K562 (cell line): ENCODE data around the gene CHCHD1. TPM values are rescaled to one million over a fixed set of nuclear protein-coding genes. Genes with fewer than 3 reads are reported as not detected.
A peak's percentile ranks its signal among the peaks of the same experiment; 100 is the strongest.

Experiments used
- DMBX1 ChIP-seq: fragments of 250-450 bp; sonication (Bioruptor Pico); IDR thresholded peaks from 2 replicates; pipeline ENCODE4 v1.8.0; 2022; ENCODE audit warnings: inconsistent platforms, mild to moderate bottlenecking, moderate library complexity, borderline replicate concordance
- ELF1 ChIP-seq: fragments of 200-800 bp; sonication (Bioruptor generic); IDR thresholded peaks from 2 replicates; pipeline ENCODE4 v1.6.1; 2016; ENCODE audit warnings: missing genetic modification characterization, missing compliant biosample characterization
- EP400 ChIP-seq: fragments of 450-650 bp; IDR thresholded peaks from 2 replicates; pipeline ENCODE4 v1.6.1; 2017; ENCODE audit warnings: antibody characterized with exemption, mild to moderate bottlenecking, moderate library complexity
- ESRRA ChIP-seq: fragments of 450-650 bp; IDR thresholded peaks from 2 replicates; pipeline ENCODE4 v1.6.1; 2014; ENCODE audit warnings: low read depth, mild to moderate bottlenecking, moderate library complexity, borderline replicate concordance
- FOXA3 ChIP-seq, 2 experiments: fragments of 450-650 bp in 1 of 2; sonication (generic) in 1 of 2; formaldehyde crosslinking; IDR thresholded peaks in 1 of 2; conservative IDR thresholded peaks in 1 of 2; 2 replicates each; pipeline versions ENCODE4 v1.4.0 to v1.8.0; 2020 to 2022; ENCODE audit warnings: mild to moderate bottlenecking in 2 of 2, missing genetic modification reagents in 1 of 2
- GABPB2 ChIP-seq: fragments of 250-450 bp; sonication (Bioruptor Pico); conservative IDR thresholded peaks from 2 replicates; pipeline ENCODE4 v1.5.1; 2021; ENCODE audit warnings: mild to moderate bottlenecking
- GATAD2B ChIP-seq: fragments of 450-650 bp; IDR thresholded peaks from 2 replicates; pipeline ENCODE4 v1.6.1; 2017; ENCODE audit warnings: mild to moderate bottlenecking, borderline replicate concordance
- IRF1 ChIP-seq: sonication (generic); formaldehyde crosslinking; IDR thresholded peaks from 2 replicates; pipeline ENCODE4 v1.8.0; 2022; ENCODE audit warnings: missing genetic modification reagents, mild to moderate bottlenecking, borderline replicate concordance
- KLF13 ChIP-seq: fragments of 450-650 bp; IDR thresholded peaks from 2 replicates; pipeline ENCODE4 v1.6.1; 2016; ENCODE audit warnings: missing genetic modification characterization, low read depth, mild to moderate bottlenecking, missing compliant biosample characterization, moderate library complexity, borderline replicate concordance
- LCOR ChIP-seq: sonication (generic); formaldehyde crosslinking; IDR thresholded peaks from 2 replicates; pipeline ENCODE4 v1.8.0; 2022; ENCODE audit warnings: mild to moderate bottlenecking, missing genetic modification reagents
- MTA2 ChIP-seq: fragments of 450-650 bp; IDR thresholded peaks from 2 replicates; pipeline ENCODE4 v1.6.1; 2016; ENCODE audit warnings: low read depth
- NR2C1 ChIP-seq, 2 experiments: fragments of 450-650 bp; IDR thresholded peaks; 2 replicates each; pipeline ENCODE4 v1.6.1; 2017; ENCODE audit warnings: mild to moderate bottlenecking in 2 of 2, antibody characterized with exemption in 1 of 2, inconsistent platforms in 1 of 2, missing compliant biosample characterization in 1 of 2, missing genetic modification characterization in 1 of 2
- NR2F6 ChIP-seq: fragments of 450-650 bp; formaldehyde crosslinking; IDR thresholded peaks from 2 replicates; pipeline ENCODE4 v1.4.0; 2020; ENCODE audit warnings: mild to moderate bottlenecking
- PHB2 ChIP-seq: fragments of 450-650 bp; IDR thresholded peaks from 2 replicates; pipeline ENCODE4 v1.6.1; 2017; ENCODE audit warnings: low read depth
- POLR2B ChIP-seq: fragments of 450-650 bp; IDR thresholded peaks from 2 replicates; pipeline ENCODE4 v1.6.1; 2018; ENCODE audit warnings: low read depth; ENCODE audit not compliant: partially characterized antibody
- SIRT6 ChIP-seq: IDR thresholded peaks from one replicate; pipeline ENCODE4 v1.6.1; 2012; ENCODE audit warnings: low read depth, mild to moderate bottlenecking, control low read depth, inconsistent platforms, low read length, moderate library complexity
- SMAD4 ChIP-seq: fragments of 250-450 bp; sonication (Bioruptor Pico); conservative IDR thresholded peaks from 2 replicates; pipeline ENCODE4 v1.8.0; 2021; ENCODE audit warnings: inconsistent platforms, mild to moderate bottlenecking, moderate library complexity
- STAG1 ChIP-seq: sonication (generic); formaldehyde crosslinking; IDR thresholded peaks from 2 replicates; pipeline ENCODE4 v1.5.0; 2020; ENCODE audit warnings: missing genetic modification reagents, borderline replicate concordance
- TEAD4 ChIP-seq, 2 experiments: sonication (generic) in 1 of 2; formaldehyde crosslinking in 1 of 2; IDR thresholded peaks; 2 replicates each; pipeline versions ENCODE4 v1.6.1 to v1.8.0; 2012 to 2022; ENCODE audit warnings: borderline replicate concordance in 1 of 2, inconsistent platforms in 1 of 2, low read length in 1 of 2, mild to moderate bottlenecking in 1 of 2, missing genetic modification reagents in 1 of 2
- ZKSCAN3 ChIP-seq: fragments of 250-450 bp; sonication (Bioruptor Pico); IDR thresholded peaks from 2 replicates; pipeline ENCODE4 v1.4.0; 2020
- polyA plus RNA-seq, 8 experiments: library from polyadenylated mRNA; depleted of rRNA in 4 of 8; stranded (reverse) in 5 of 8; unstranded in 3 of 8; fragments of >200 nt; fragmentation: Nextera tagmentation in 2 of 8; fragmentation: Illumina TruSeq in 1 of 8; extraction: Ambion mirVana in 2 of 8; extraction: Trizol in 1 of 8; gene quantifications; 2 replicates each; pipeline versions ENCODE4 v1.2.1 to v1.2.3, GENCODE V29; 2011 to 2014; ENCODE audit warnings: inconsistent platforms in 1 of 8, missing spikeins in 1 of 8
- total RNA-seq, 7 experiments: library from RNA; depleted of rRNA in 6 of 7; stranded (reverse); fragments of >200 nt in 6 of 7; fragmentation: Illumina TruSeq in 2 of 7; extraction: Trizol in 2 of 7; gene quantifications; 2 replicates each; pipeline versions ENCODE4 v1.2.1 to v1.2.3, GENCODE V29; 2011 to 2021; ENCODE audit warnings: low replicate concordance in 1 of 7
- TF ChIP-seq, protein P1 (sequence below): sonication (generic); formaldehyde crosslinking; IDR thresholded peaks from 2 replicates; pipeline ENCODE4 v1.8.0; 2022; ENCODE audit warnings: missing genetic modification reagents, mild to moderate bottlenecking, borderline replicate concordance
- TF ChIP-seq, protein P2 (sequence below): fragments of 250-450 bp; sonication (Bioruptor Pico); IDR thresholded peaks from 2 replicates; pipeline ENCODE4 v1.4.0; 2020; ENCODE audit warnings: mild to moderate bottlenecking, moderate library complexity

CHCHD1 gene
- total and polyA plus RNA-seq, 9 of the 15 experiments (the other 6 are each of a cell fraction or from before 2014, with no cell fraction given) = 52.9 to 126 (median 83.4) TPM

- TF ChIP-seq PHB2 (no peak), ESRRA (peak; percentile 77; the same call in 1 of the 2 replicates), IRF1 (CRISPR knock-in tag) (no peak), MTA2 (no peak), SMAD4 (CRISPR knock-in tag) (peak; percentile 54), DMBX1 (CRISPR knock-in tag) (peak; percentile 34; the same call in 1 of the 2 replicates), ZKSCAN3 (CRISPR knock-in tag) (no peak), NR2F6 (CRISPR knock-in tag) (no peak), SIRT6 (no peak), STAG1 (no peak), TEAD4 (IDR thresholded peaks at IDR 0.05; ENCODE audit: low read length) (no peak; the same call in 1 of the 2 replicates), TEAD4 (CRISPR knock-in tag; IDR thresholded peaks at IDR 0.05; ENCODE audit: borderline replicate concordance) (no peak), EP400 (peak; percentile 97), GATAD2B (peak; percentile 72; the same call in 1 of the 2 replicates), NR2C1 (IDR thresholded peaks at IDR 0.05) (peak; percentile 76), NR2C1 (tag; IDR thresholded peaks at IDR 0.05) (peak; percentile 79), GABPB2 (no peak), KLF13 (tag) (peak; percentile 89), LCOR (CRISPR knock-in tag) (peak; percentile 84), ELF1 (tag) (peak; percentile 97), FOXA3 (CRISPR knock-in tag; conservative IDR thresholded peaks at IDR 0.05 in 1 of 2, IDR thresholded peaks at IDR 0.05 in 1 of 2) (peak; percentile 56 to 86), POLR2B (peak; percentile 80)
- TF ChIP-seq, protein P1, sequence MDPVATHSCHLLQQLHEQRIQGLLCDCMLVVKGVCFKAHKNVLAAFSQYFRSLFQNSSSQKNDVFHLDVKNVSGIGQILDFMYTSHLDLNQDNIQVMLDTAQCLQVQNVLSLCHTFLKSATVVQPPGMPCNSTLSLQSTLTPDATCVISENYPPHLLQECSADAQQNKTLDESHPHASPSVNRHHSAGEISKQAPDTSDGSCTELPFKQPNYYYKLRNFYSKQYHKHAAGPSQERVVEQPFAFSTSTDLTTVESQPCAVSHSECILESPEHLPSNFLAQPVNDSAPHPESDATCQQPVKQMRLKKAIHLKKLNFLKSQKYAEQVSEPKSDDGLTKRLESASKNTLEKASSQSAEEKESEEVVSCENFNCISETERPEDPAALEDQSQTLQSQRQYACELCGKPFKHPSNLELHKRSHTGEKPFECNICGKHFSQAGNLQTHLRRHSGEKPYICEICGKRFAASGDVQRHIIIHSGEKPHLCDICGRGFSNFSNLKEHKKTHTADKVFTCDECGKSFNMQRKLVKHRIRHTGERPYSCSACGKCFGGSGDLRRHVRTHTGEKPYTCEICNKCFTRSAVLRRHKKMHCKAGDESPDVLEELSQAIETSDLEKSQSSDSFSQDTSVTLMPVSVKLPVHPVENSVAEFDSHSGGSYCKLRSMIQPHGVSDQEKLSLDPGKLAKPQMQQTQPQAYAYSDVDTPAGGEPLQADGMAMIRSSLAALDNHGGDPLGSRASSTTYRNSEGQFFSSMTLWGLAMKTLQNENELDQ (CRISPR knock-in tag) = no peak
- TF ChIP-seq, protein P2, sequence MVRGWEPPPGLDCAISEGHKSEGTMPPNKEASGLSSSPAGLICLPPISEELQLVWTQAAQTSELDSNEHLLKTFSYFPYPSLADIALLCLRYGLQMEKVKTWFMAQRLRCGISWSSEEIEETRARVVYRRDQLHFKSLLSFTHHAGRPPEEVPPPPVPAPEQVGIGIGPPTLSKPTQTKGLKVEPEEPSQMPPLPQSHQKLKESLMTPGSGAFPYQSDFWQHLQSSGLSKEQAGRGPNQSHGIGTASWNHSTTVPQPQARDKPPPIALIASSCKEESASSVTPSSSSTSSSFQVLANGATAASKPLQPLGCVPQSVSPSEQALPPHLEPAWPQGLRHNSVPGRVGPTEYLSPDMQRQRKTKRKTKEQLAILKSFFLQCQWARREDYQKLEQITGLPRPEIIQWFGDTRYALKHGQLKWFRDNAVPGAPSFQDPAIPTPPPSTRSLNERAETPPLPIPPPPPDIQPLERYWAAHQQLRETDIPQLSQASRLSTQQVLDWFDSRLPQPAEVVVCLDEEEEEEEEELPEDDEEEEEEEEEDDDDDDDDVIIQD (CRISPR knock-in tag) = 0 out of 2 replicates have a peak, but pooled peaks have one; percentile 11
These were observed 3.4 kb downstream of the CHCHD1 start, which contains the start of gene ZSWIM8 (continued) for GRCh38 chr10:73785211-73785720.
